ENCODE measurements around the gene AR.

The AR gene

DNA sequence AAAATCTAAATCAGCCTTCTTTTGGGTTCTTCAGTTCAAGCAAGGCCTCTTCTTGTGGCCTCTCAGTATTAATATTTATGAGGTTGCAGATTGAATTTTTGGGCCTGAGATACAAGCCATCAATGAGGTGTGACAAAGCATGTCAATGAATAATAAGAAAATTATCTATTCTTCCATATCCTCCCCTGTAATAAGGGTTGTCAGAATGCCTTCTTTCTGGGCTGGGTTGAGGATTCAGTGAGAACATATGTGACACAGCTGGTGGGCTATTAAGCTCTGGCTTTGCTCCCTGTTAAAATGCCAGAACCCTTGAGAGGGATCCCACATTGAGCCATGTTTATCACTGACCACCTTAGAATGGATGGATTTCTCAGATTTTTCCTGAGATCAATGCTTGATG, 187.2 kb downstream of the AR start:
- no peak for DNase-seq

DNA sequence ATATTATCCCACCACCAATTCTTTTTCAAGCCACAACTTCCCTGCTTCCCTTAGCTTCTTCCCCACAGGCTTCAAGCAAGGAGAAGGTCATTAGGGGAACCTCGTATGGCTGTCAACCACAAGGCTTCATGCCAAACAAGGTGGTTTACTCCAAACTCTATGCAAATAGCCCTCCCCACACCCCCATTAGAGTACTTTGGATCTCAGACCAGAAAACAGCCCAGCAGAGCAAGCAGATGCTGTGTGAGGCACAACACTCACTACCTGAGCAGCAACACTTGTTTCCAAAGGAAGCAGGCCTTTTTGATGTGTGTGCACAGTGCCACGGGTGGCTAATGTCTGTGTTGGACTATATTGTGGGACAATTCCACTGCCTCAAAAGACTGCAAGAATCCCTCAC, 189.0 kb downstream of the AR start:
- DNase-seq, result no peak

DNA sequence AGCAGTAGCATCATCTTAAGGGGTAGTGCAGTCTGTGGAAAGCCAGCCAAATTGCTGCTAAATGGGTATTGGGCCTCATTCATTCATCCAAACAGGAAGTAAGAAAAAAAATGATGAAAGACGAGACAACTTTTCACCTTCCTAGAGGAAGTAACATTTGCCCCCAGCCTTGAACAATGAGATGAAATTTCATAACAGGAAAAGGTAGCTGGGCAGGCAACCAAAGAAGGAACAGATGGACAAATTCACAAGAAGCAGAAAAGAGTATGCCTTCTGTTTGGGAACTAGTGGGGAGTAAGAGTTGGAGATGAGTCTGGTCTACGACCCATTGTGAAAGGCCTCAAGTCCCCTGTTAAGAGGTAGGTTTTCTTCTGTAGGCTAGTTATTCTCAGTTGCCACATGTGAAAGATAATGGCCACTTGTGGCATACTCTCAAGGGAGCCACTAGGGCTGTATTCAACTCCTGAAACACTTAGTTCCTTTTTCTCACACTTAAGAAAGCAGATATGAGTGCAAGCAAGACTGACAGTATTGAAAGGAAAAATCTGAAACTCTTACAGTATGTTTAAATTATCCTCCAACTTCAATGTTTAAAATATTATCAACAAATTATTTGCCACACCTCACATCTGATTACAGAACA, 190.4 kb downstream of the AR start:
- DNase-seq, result peak in 2 of 3 donors; percentile 15 to 24

GRCh38 chrX:67749536-67749935, 205.7 kb downstream of the AR start:
- no peak for DNase-seq

DNA sequence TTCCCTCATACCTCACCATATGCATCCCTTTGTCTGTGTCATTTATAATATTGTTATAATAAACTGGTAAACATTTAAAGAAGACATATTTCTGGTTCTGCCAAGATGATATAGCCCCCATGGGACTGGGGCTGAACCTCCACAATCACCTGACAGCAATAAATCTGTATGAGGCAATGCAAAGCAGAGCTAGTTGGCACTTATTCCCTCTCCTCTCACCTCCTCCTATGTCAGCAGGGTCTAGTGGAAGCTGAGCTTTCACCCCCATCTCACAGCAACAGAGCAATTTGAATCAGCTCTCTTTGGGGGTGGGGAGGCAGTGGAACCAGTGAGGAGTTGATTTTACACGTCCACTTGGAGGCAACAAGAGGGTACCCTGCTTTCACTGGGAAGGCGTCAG, 206.9 kb downstream of the AR start:
- no peak for DNase-seq

DNA sequence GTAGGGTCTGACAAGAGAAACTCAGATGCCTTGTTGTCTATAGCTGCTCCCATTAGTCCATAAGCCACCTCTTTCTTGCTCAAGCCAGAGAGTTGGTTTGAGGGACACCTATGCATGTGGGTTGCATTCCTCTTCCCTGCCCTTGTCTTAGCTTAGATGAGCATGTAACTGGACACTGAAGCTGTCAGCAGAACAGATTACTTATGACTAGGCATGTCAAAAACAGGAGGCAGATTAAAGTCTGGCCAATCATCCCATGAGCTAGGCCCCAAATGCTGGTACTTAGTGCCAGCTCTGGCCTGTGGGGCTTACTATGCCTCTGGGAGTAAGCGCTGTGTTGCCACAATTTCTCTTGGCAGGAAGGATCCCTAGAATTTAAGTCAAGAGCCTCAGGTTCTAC, 215.2 kb downstream of the AR start:
- no peak for DNase-seq

- DNase-seq, result peak; percentile 1 to 18 (median 14)
These were observed 233.3 kb downstream of the AR start for GRCh38 chrX:67777148-67777547.

GRCh38 chrX:67779099-67779498, 235.3 kb downstream of the AR start:
- no peak for DNase-seq
